Upper lobe of right lung (tissue), 1 donor: ENCODE data around the gene AP5S1. TPM values are rescaled to one million over a fixed set of nuclear protein-coding genes. Genes with fewer than 3 reads are reported as not detected.

Source experiments
- ATAC-seq: fragments of 200-7000 bp; cut with Tn5 transposase; one replicate; pipeline ENCODE4 v1.9.1; 2020; ENCODE audit warnings: mild to moderate bottlenecking, moderate library complexity
- DNase-seq: peaks from one replicate; pipeline ENCODE4 v3.0.0-alpha.2; 2020
- H3K27ac ChIP-seq: fragments of 200-600 bp; one replicate; pipeline ENCODE4 v1.8.0; 2022
- H3K27me3 ChIP-seq: fragments of 200-600 bp; one replicate; pipeline ENCODE4 v1.8.0; 2022; ENCODE audit warnings: mild to moderate bottlenecking
- H3K36me3 ChIP-seq: fragments of 200-600 bp; one replicate; pipeline ENCODE4 v1.8.0; 2022
- H3K4me1 ChIP-seq: fragments of 200-600 bp; one replicate; pipeline ENCODE4 v1.8.0; 2022
- H3K4me3 ChIP-seq: fragments of 200-600 bp; one replicate; pipeline ENCODE4 v1.8.0; 2022; ENCODE audit warnings: mild to moderate bottlenecking
- H3K9me3 ChIP-seq: fragments of 200-600 bp; one replicate; pipeline ENCODE4 v1.8.0; 2022
- intact Hi-C: fragments of 100-400 bp; cut with DNase I; formaldehyde crosslinking; loops from one replicate; pipeline ENCODE4 v1.11.0; 2022
- total RNA-seq: library from RNA; stranded (reverse); fragmentation: NEBNext Ultra II Directional; extraction: Animal tissue kit (Norgen Biotek cat#: 25700); gene quantifications from one replicate; pipeline ENCODE4 v1.2.1, GENCODE V29; 2021
- TF ChIP-seq, protein P1 (sequence below): fragments of 200-600 bp; IDR thresholded peaks from one replicate; pipeline ENCODE4 v1.8.0; 2022; ENCODE audit warnings: antibody characterized with exemption
- donor health status: DM: no; HTN: yes; CAD: no; lungs with severe emphysema.

AP5S1 gene
- total RNA-seq, 1 donor from 2014 or later: 13.1 TPM

GRCh38 chr20:3865152-3865886 lies 45.0 kb downstream of the AP5S1 start:
- intact Hi-C loops: no loop called here
- TF ChIP-seq, protein P1, sequence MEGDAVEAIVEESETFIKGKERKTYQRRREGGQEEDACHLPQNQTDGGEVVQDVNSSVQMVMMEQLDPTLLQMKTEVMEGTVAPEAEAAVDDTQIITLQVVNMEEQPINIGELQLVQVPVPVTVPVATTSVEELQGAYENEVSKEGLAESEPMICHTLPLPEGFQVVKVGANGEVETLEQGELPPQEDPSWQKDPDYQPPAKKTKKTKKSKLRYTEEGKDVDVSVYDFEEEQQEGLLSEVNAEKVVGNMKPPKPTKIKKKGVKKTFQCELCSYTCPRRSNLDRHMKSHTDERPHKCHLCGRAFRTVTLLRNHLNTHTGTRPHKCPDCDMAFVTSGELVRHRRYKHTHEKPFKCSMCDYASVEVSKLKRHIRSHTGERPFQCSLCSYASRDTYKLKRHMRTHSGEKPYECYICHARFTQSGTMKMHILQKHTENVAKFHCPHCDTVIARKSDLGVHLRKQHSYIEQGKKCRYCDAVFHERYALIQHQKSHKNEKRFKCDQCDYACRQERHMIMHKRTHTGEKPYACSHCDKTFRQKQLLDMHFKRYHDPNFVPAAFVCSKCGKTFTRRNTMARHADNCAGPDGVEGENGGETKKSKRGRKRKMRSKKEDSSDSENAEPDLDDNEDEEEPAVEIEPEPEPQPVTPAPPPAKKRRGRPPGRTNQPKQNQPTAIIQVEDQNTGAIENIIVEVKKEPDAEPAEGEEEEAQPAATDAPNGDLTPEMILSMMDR: no peak

GRCh38 chr20:3865887-3866407 lies 45.6 kb downstream of the AP5S1 start:
- Histone ChIP-seq H3K27me3 (no peaks in the 10 kb centered on the region), H3K9me3 (no peaks in the 10 kb centered on the region), H3K27ac (no peak overlapping the region), H3K4me3 (no peak overlapping the region), H3K36me3 (peaks cover 85% of the 10 kb centered on the region), H3K4me1 (no peaks in the 10 kb centered on the region)
- DNase-seq (no peak), ATAC-seq (no peak)
- TF ChIP-seq, protein P1: no peak
- intact Hi-C loops: no loop called here

More at GRCh38 chr20:3865152-3865886, 45.0 kb downstream of the AP5S1 start:
- H3K4me1 ChIP-seq: no peaks in the 10 kb centered on the region
- no peaks in the 10 kb centered on the region for H3K27me3 ChIP-seq
- H3K9me3 ChIP-seq: no peaks in the 10 kb centered on the region
- DNase-seq (no peak), ATAC-seq (no peak)
- H3K4me3 ChIP-seq: no peak overlapping the region
- H3K36me3 ChIP-seq: peaks cover 90% of the 10 kb centered on the region
- H3K27ac ChIP-seq: no peak overlapping the region

DNA sequence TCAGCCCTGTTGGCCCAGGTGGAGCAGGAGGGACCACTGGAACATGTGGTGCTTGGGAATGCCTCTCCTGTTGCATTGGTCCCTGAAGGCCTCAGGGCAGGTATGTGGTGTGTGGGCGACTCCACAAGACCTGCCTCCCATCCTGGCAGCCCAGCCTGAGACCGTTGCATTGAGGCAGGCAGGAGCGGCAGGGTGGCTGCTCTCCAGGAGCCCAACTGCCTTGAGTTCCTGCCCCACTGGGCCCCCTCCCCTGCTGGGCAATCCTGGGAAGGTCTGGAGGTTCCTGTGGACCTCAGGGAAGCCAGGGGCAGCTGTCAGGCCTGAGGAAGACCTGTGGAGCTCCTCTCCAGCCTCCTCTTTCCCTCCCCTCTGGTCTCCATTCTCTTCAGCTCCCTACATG lies 46.1 kb downstream of the AP5S1 start:
- Histone ChIP-seq H3K9me3 (no peaks in the 10 kb centered on the region), H3K4me3 (no peak overlapping the region), H3K27ac (no peak overlapping the region), H3K36me3 (peaks cover 85% of the 10 kb centered on the region), H3K4me1 (no peaks in the 10 kb centered on the region), H3K27me3 (no peaks in the 10 kb centered on the region)
- no peak for ATAC-seq
- TF ChIP-seq, protein P1: no peak
- intact Hi-C loops: no loop called here
- DNase-seq: no peak

DNA sequence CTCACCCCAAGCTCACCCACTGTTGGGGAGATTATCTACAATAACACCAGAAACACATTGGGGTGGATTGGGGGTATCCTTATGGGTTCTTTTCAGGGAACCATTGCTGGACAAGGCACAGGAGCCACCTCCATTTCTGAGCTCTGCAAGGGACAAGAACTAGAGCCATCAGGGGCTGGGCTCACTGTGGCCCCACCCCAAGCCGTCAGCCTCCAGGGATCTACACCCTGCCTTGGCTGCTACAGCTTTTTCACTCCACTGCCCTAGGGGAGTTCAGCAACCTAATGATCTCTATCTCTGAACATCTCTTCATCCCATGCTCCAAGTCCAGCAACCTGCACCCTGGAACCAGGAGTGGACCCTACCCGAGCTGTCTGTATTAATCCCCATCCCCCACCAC lies 47.5 kb downstream of the AP5S1 start:
- Histone ChIP-seq H3K9me3 (no peaks in the 10 kb centered on the region), H3K36me3 (peaks cover 76% of the 10 kb centered on the region), H3K27me3 (no peaks in the 10 kb centered on the region), H3K27ac (no peak overlapping the region), H3K4me3 (no peak overlapping the region), H3K4me1 (no peaks in the 10 kb centered on the region)
- DNase-seq (no peak), ATAC-seq (no peak)
- intact Hi-C loops: no loop called here
- TF ChIP-seq, protein P1: no peak

DNA sequence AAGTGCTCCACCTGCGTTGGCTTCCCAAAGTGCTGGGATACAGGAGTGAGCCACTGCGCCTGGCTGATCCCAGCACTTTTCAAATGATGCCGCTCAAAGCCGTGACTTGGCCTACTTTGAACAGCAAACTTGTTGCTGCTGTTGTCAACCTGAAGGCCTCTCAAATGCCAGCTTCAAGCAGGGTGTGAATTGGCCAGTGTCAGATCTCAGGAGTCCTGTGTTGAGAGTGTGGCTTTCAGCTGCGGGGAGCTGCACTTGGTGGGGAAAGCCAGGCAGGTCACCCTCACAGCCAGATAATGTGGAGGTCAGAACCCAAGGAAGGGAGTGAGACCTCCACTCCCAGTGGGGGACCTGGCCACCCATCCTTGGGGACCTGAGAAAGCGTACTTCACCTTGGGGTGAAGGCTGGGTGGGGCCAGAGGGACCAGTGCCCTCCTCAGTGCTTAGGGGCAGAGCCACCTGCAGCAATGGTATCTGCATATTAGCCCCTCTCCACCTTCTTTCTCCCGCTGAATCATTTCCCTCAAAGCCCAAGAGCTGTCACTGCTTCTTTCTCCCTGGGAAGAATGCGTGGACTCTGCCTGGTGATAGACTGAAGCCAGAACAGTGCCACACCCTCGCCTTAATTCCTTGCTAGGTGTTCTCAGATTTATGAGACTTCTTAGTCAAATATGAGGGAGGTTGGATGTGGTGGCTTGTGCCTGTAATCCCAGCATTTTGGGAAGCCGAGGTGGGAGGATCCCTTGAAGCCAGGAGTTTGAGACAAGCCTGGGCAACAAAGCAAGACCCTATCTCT lies 49.7 kb downstream of the AP5S1 start:
- intact Hi-C loops: no loop called here
- DNase-seq (no peak), ATAC-seq (no peak)
- Histone ChIP-seq H3K4me3 (no peak overlapping the region), H3K9me3 (no peaks in the 10 kb centered on the region), H3K27ac (no peak overlapping the region), H3K4me1 (no peaks in the 10 kb centered on the region), H3K36me3 (peaks cover 65% of the 10 kb centered on the region), H3K27me3 (no peaks in the 10 kb centered on the region)
- TF ChIP-seq, protein P1: no peak
